HEK293 (cell line): ENCODE data around the gene PIGR.

Experiments used
- GLI2 ChIP-seq: fragments of 450-650 bp; formaldehyde crosslinking; IDR thresholded peaks from 2 replicates; pipeline ENCODE4; 2017; ENCODE audit warnings: missing biosample characterization, missing genetic modification characterization, low read depth, borderline replicate concordance
- HOXC10 ChIP-seq: sonication (generic); formaldehyde crosslinking; IDR thresholded peaks from 2 replicates; pipeline ENCODE4 v1.8.1; 2023; ENCODE audit warnings: mild to moderate bottlenecking, missing genetic modification reagents
- INSM2 ChIP-seq: fragments of 450-650 bp; formaldehyde crosslinking; IDR thresholded peaks from 2 replicates; pipeline ENCODE4 v1.5.1; 2016; ENCODE audit warnings: missing biosample characterization, missing genetic modification characterization
- MEIS1 ChIP-seq: sonication (generic); formaldehyde crosslinking; IDR thresholded peaks from 2 replicates; pipeline ENCODE4 v1.8.1; 2022; ENCODE audit warnings: missing genetic modification reagents, mild to moderate bottlenecking, borderline replicate concordance
- PATZ1 ChIP-seq: fragments of 450-650 bp; formaldehyde crosslinking; IDR thresholded peaks from 2 replicates; pipeline ENCODE4 v1.5.1; 2016; ENCODE audit warnings: missing biosample characterization, missing genetic modification characterization
- ZBTB17 ChIP-seq: fragments of 450-650 bp; formaldehyde crosslinking; IDR thresholded peaks from 2 replicates; pipeline ENCODE4 v1.5.1; 2016; ENCODE audit warnings: missing biosample characterization, missing genetic modification characterization
- ZBTB21 ChIP-seq: fragments of 450-650 bp; formaldehyde crosslinking; IDR thresholded peaks from 2 replicates; pipeline ENCODE4 v1.5.1; 2017; ENCODE audit warnings: missing biosample characterization, missing genetic modification characterization
- ZBTB44 ChIP-seq: fragments of 450-650 bp; IDR thresholded peaks from 2 replicates; pipeline ENCODE4 v1.5.1; 2018; ENCODE audit warnings: missing biosample characterization, mild to moderate bottlenecking, missing genetic modification characterization
- ZBTB6 ChIP-seq: fragments of 450-650 bp; formaldehyde crosslinking; IDR thresholded peaks from 2 replicates; pipeline ENCODE4 v1.5.1; 2017; ENCODE audit warnings: missing biosample characterization, missing genetic modification characterization
- ZFP37 ChIP-seq: fragments of 450-650 bp; formaldehyde crosslinking; IDR thresholded peaks from 2 replicates; pipeline ENCODE4 v1.5.1; 2016; ENCODE audit warnings: missing biosample characterization, missing genetic modification characterization
- ZNF10 ChIP-seq: fragments of 450-650 bp; formaldehyde crosslinking; IDR thresholded peaks from 2 replicates; pipeline ENCODE4 v1.5.1; 2017; ENCODE audit warnings: missing biosample characterization, missing genetic modification characterization
- ZNF114 ChIP-seq: fragments of 450-650 bp; formaldehyde crosslinking; IDR thresholded peaks from 2 replicates; pipeline ENCODE4 v1.5.0; 2017; ENCODE audit warnings: missing biosample characterization, missing genetic modification characterization
- ZNF146 ChIP-seq: fragments of 450-650 bp; formaldehyde crosslinking; IDR thresholded peaks from 2 replicates; pipeline ENCODE4 v1.5.1; 2016; ENCODE audit warnings: missing biosample characterization, missing genetic modification characterization
- ZNF148 ChIP-seq: fragments of 450-650 bp; formaldehyde crosslinking; IDR thresholded peaks from 2 replicates; pipeline ENCODE4 v1.5.0; 2017; ENCODE audit warnings: missing biosample characterization, missing genetic modification characterization, borderline replicate concordance
- ZNF16 ChIP-seq: fragments of 450-650 bp; formaldehyde crosslinking; IDR thresholded peaks from 2 replicates; pipeline ENCODE4 v1.5.1; 2016; ENCODE audit warnings: low read depth, missing biosample characterization, missing genetic modification characterization
- ZNF221 ChIP-seq: fragments of 450-650 bp; formaldehyde crosslinking; IDR thresholded peaks from 2 replicates; pipeline ENCODE4 v1.5.1; 2017; ENCODE audit warnings: missing biosample characterization, missing genetic modification characterization, borderline replicate concordance
- ZNF280C ChIP-seq: fragments of 450-650 bp; formaldehyde crosslinking; IDR thresholded peaks from 2 replicates; pipeline ENCODE4 v1.5.1; 2016; ENCODE audit warnings: missing biosample characterization, missing genetic modification characterization
- ZNF341 ChIP-seq: fragments of 450-650 bp; formaldehyde crosslinking; IDR thresholded peaks from 2 replicates; pipeline ENCODE4; 2016; ENCODE audit warnings: low read depth, missing biosample characterization, missing genetic modification characterization
- ZNF394 ChIP-seq: fragments of 450-650 bp; formaldehyde crosslinking; IDR thresholded peaks from 2 replicates; pipeline ENCODE4 v1.5.1; 2016; ENCODE audit warnings: missing biosample characterization, missing genetic modification characterization, mild to moderate bottlenecking, moderate library complexity, borderline replicate concordance
- ZNF488 ChIP-seq: fragments of 450-650 bp; formaldehyde crosslinking; IDR thresholded peaks from 2 replicates; pipeline ENCODE4 v1.5.1; 2016; ENCODE audit warnings: missing biosample characterization, missing genetic modification characterization
- ZNF521 ChIP-seq: fragments of 450-650 bp; formaldehyde crosslinking; IDR thresholded peaks from 2 replicates; pipeline ENCODE4 v1.5.1; 2017; ENCODE audit warnings: missing biosample characterization, mild to moderate bottlenecking, missing genetic modification characterization
- ZNF555 ChIP-seq: fragments of 450-650 bp; formaldehyde crosslinking; conservative IDR thresholded peaks from 2 replicates; pipeline ENCODE4 v1.5.1; 2017; ENCODE audit warnings: missing biosample characterization, mild to moderate bottlenecking, missing genetic modification characterization, inconsistent platforms
- ZNF768 ChIP-seq: fragments of 450-650 bp; formaldehyde crosslinking; IDR thresholded peaks from 2 replicates; pipeline ENCODE4 v1.5.1; 2018; ENCODE audit warnings: missing biosample characterization, mild to moderate bottlenecking, missing genetic modification characterization
- ZNF777 ChIP-seq: fragments of 450-650 bp; formaldehyde crosslinking; IDR thresholded peaks from 2 replicates; pipeline ENCODE4 v1.5.1; 2017; ENCODE audit warnings: missing biosample characterization, missing genetic modification characterization, borderline replicate concordance
- ZNF830 ChIP-seq: fragments of 450-650 bp; IDR thresholded peaks from 2 replicates; pipeline ENCODE4 v1.5.0; 2018; ENCODE audit warnings: missing biosample characterization, missing genetic modification characterization, low read depth, mild to moderate bottlenecking, moderate library complexity
- ZSCAN4 ChIP-seq: fragments of 450-650 bp; formaldehyde crosslinking; IDR thresholded peaks from 2 replicates; pipeline ENCODE4 v1.5.1; 2017; ENCODE audit warnings: missing biosample characterization, missing genetic modification characterization

Gene PIGR

GRCh38 chr1:206909161-206909882 lies 36.9 kb downstream of the PIGR start (continued):
- TF ChIP-seq HOXC10 (CRISPR knock-in tag) (no peak), PATZ1 (peak; percentile 84), ZNF830 (tag by site-specific recombination) (no peak), ZNF148 (tag by site-specific recombination) (no peak), MEIS1 (CRISPR knock-in tag) (no peak), ZNF777 (tag by site-specific recombination) (no peak), ZBTB44 (tag by site-specific recombination) (no peak), ZNF10 (tag by site-specific recombination) (no peak), ZFP37 (tag by site-specific recombination) (peak; percentile 74; the same call in 1 of the 2 replicates), ZNF146 (tag by site-specific recombination) (no peak), ZNF114 (tag by site-specific recombination) (no peak), ZNF280C (tag by site-specific recombination) (no peak), ZNF768 (tag by site-specific recombination) (no peak), INSM2 (tag by site-specific recombination) (no peak), ZSCAN4 (no peak), ZNF221 (tag by site-specific recombination) (no peak), ZBTB17 (tag by site-specific recombination) (no peak), ZNF341 (peak; percentile 57), ZNF16 (tag by site-specific recombination) (no peak), ZNF555 (tag by site-specific recombination) (no peak), ZBTB6 (no peak), ZNF488 (tag by site-specific recombination) (no peak), ZNF521 (no peak), ZBTB21 (no peak), GLI2 (tag by site-specific recombination) (no peak), ZNF394 (tag by site-specific recombination) (peak; percentile 93)
